ENCODE data around the gene MANF. TPM values are rescaled to one million over a fixed set of nuclear protein-coding genes. Genes with fewer than 3 reads are reported as not detected.

The MANF gene
- total and polyA plus RNA-seq, 7 donors, result 12.6 to 42.4 (median 18.3) TPM

DNA sequence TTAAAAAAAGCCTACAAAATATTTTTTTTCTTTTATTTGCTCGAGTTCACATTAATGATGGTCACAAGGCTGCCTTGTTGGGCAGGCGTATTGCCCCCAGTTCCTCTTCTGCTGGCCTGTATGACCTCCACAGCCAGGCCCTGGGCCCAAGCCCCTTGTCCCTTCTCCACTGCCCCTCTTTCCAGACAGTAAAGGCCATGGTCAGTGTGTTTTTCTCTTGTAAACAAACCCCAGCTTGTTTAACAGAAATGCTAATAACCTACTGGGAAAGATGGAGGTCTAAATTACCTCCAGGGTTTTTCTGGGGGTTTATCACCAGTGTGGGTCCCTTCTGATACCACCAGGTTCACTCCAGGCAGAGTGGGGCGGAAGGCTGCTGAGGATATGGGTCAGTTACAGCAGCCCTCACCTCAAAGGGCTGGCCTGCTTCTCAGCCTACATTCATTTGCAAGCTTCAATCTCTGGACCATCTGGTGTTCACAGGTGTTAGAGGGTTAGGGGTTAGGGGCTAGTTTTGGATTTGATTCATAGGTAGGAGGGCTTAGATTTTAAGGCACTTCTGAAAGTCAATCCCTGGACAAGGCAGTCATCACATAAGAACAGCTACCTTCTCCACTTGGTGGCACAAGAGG lies 2.0 kb upstream of the MANF start:
- WGBS, 3 donors, result 88 to 97% (median 93%) methylated on average over 3 of the region's 3 CpGs
- no peak for TF ChIP-seq CTCF (IDR thresholded peaks at IDR 0.05)
- ATAC-seq, result no peak
- no peak overlapping the region for H3K4me3 ChIP-seq
- intact Hi-C loops (cut with DNase I), result loop anchor here in 1 of 2 donors (10.0 kb wide), 1 partner anchor 768 kb away; the partner anchor contains the start of genes CISH and MAPKAPK3
- H3K27me3 ChIP-seq (ENCODE audit: insufficient read depth in 3 of 3, low read length in 2 of 3), result no peaks in the 10 kb centered on the region
- no peak overlapping the region for H3K27ac ChIP-seq
- H3K9me3 ChIP-seq, result no peaks in the 10 kb centered on the region
- H3K4me1 ChIP-seq, result peaks cover 17% of the 10 kb centered on the region
- no peak for DNase-seq
- H3K36me3 ChIP-seq (ENCODE audit: insufficient read depth in 1 of 2, low read depth in 1 of 2), result peaks cover 0 to 6% of the 10 kb centered on the region in 2 donors

GRCh38 chr3:51384055-51384725 lies 901 bp upstream of the MANF start:
- no peak for TF ChIP-seq CTCF (IDR thresholded peaks at IDR 0.05)
- DNase-seq (no peak), ATAC-seq (peak; percentile 25 to 60 (median 38))
- H3K4me1 ChIP-seq, result peaks cover 17% of the 10 kb centered on the region
- H3K4me3 ChIP-seq, result peak overlapping the region; percentile 70
- peak overlapping the region; percentile 86 for H3K27ac ChIP-seq
- intact Hi-C loops (cut with DNase I), result loop anchor here in 1 of 2 donors (10.0 kb wide), 1 partner anchor 769 kb away; the partner anchor contains the start of genes CISH and MAPKAPK3
- peaks cover 2 to 17% of the 10 kb centered on the region in 2 donors for H3K36me3 ChIP-seq (ENCODE audit: insufficient read depth in 1 of 2, low read depth in 1 of 2)
- no peaks in the 10 kb centered on the region for H3K27me3 ChIP-seq (ENCODE audit: insufficient read depth in 3 of 3, low read length in 2 of 3)
- WGBS, 3 donors, result 0 to 1% (median 1%) methylated on average over 28 to 29 of the region's 29 CpGs
- no peaks in the 10 kb centered on the region for H3K9me3 ChIP-seq

- intact Hi-C loops (cut with DNase I), result loop anchor here (5.0 to 10.0 kb wide), 2 partner anchors 287 to 771 kb away; partner anchors contain the start of genes CISH (in 1 of the 2), MAPKAPK3 (in 1 of the 2) and TEX264 (in 1 of the 2)
- peak overlapping the region; percentile 86 for H3K27ac ChIP-seq
- DNase-seq, result no peak
Measured at GRCh38 chr3:51385621-51386091, 565 bp downstream of the MANF start.

More at GRCh38 chr3:51385621-51386091, 565 bp downstream of the MANF start:
- TF ChIP-seq CTCF (IDR thresholded peaks at IDR 0.05), result no peak
- peaks cover 3 to 17% of the 10 kb centered on the region in 2 donors for H3K36me3 ChIP-seq (ENCODE audit: insufficient read depth in 1 of 2, low read depth in 1 of 2)
- H3K4me3 ChIP-seq, result peak overlapping the region; percentile 70
- WGBS, 3 donors, result 3 to 6% (median 4%) methylated on average over 18 of the region's 18 CpGs
- peaks cover 30% of the 10 kb centered on the region for H3K4me1 ChIP-seq
- ATAC-seq, result no peak
- H3K27me3 ChIP-seq (ENCODE audit: insufficient read depth in 3 of 3, low read length in 2 of 3), result no peaks in the 10 kb centered on the region
- H3K9me3 ChIP-seq, result no peaks in the 10 kb centered on the region

Measured in psoas muscle (tissue), 8 donors.